NCI-H510A treated with DMSO at 0.1 percent for 48 hours (cell line): ENCODE data around the gene GALNT18.

ENCODE experiments used
- DNase-seq: peaks from one replicate; lab custom pipeline; 2025; lab: John Stamatoyannopoulos, UW

The GALNT18 gene

DNA sequence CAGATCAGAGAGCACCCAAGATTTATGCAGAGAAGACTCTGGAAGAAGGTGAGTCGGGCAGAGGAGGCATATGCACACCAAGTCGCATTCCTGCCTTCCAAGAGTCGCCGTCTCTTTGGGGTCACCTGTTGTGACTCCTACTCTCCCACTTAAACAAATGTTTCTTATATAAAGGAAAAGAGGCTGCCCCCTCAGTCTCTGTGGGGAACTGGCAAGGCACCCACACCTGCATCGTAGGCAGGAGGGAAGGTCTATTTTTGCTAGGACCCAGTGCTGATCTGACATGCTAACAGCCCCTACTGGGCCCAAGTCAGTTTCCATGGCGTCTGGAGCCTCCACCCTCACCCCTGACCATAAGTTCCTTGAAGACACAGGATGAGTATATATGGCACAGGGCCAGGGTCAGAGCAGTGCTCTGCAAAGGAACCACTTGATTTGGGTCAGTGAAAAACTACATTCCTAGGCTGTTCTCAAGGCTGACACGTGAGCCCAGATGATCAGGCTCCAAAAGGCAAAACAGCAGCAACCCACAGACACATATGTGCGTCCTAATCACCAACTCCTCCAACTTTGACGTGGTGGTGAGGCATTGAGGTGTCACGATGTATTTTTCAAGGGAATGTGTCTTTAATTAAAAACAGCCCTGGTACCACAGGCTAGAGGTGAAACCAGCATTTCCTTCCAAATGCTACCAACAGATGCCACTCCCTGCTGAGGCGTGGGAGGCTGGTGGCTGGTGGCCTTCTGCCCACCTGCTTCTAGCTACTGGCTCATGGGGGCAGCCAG, 213.2 kb downstream of the GALNT18 start:
- no peak for DNase-seq

DNA sequence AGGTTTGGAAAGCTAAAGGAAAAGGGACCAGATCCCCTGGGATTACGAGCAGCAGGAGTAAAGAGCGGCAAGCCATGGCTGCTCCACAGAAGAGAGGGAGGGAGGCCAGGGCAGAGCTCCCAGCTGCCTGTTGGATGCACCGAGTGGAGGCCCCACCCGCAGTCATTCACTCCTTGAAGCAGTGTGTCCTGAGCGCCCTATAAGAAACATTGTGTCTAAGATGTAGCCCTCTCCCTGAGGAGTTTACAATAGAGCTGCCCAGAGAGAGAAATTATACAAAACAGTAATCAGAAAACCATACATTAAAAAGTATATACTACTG, 214.1 kb downstream of the GALNT18 start:
- DNase-seq: no peak

DNA sequence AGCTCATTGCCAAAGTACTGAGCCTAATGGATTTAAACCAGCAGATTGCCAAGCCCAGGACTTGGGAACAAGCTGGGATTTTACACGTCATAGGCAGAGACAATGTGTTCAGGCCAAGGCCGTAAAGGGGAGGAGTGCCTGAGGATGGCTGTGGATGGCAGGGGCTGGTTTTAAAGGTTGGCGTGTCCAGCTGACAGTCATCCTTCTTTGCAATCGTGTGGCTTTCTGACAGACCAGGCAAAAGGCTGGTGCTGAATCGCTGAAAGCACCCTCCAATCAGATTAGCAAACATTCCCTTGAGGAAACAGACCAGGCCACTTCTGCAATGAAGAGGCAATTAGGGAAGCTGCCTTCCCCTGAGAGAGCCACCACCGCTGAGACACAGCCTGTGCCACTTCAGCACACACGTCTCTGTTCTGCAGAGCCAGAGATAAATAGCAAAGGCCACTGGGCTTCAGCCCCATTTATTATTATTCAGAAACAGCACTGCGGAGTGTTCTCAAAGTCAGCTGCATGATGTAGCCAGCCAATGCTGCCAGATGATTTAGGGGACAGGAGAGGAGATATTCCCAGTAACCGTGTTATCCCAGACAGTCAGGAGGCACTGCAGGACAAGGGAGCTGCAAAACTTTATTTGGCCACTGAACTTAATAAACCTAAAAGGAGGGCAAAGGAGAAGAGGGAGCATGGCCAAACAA, 214.6 kb downstream of the GALNT18 start:
- peak; percentile 83 for DNase-seq

DNA sequence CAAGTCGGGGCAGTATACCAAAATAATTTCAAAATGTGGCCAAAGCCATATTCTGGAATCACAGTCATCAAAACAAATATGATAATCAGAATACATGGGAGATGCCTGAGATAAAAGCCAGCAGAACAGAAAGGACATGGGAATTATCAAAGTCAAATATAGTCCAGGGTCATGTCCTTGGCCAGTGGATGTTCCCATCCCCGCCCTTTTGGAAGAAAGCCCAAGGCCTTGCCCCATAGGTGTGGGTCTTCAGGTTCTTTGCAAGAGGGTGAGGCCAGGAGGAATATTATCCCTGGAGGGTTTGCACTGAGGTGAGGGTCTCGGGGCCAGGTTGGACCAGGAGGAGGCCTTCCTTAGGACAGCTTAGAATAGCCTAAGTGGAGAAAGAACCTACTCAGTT, 215.2 kb downstream of the GALNT18 start:
- DNase-seq: no peak

DNA sequence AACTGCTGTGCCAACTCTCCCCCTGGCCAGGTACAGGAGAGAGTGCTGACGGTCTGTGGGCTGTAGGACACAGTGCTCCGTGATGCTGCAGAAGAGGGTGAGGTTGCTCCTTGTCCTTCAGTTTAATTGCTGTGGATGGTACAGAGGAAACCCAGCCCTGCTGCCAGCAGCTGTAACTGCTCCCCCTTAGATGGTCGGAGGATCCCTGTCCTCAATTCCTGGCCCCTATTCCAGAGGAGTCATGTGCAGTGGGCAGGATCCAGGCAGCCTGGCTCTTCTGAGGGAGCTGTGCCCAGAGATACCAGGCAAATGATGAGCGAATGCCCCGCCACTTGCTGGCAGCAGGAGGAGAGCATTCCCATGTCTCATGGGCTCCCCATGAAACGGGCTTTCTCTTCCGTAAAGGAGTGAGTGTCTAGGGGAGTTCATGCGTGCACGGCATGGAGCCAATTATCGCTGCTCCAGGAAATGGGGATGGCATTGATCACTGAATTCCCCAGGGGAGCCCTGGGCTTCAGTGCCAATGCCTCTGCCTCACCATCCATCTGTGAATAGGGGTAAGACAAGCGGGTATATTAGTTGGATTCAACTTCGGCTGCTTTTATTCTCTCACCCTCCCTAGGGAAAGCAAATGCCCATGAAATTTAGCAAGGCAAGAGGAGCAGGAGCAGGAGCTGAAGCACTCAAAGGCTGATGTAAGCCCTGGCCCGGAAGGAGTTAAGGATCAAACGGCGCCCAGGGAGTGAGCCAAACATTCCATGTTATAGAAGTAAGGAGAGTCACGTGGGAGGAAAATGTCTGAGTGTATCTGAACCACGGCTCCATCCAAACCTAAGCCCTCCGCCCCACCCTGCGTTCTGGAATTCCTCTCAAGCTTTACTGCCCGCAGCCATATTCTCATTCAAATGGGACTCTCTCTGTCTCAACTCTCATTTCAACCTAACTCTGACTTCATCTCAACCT, 217.8 kb downstream of the GALNT18 start:
- no peak for DNase-seq

DNA sequence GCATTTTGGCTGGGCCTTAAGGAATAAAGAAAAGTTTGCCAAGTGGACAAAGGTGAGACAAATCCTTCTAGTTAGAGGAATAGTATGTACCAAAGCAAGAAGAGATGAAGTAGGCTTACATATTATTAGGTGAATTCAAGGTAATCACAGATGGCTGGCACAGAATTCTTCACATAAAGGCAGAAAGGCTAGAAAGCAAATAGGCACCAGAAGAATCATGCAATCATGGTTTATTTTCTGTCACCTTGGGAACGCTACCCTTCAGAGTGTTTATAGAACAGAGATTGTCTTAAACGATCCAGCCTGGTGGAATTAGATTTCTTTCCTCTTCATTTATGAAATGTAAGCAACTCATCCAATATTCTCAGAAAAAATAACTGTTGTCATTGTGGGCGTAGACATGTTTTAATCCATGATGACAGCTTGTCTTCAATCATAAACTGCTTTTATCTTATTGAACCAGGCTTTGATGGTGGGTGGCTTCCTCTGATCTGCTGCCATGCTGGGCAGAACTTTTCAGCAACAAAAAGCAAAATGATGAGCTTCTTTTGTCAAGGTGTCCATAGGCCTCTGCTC, 219.8 kb downstream of the GALNT18 start:
- DNase-seq: no peak

DNA sequence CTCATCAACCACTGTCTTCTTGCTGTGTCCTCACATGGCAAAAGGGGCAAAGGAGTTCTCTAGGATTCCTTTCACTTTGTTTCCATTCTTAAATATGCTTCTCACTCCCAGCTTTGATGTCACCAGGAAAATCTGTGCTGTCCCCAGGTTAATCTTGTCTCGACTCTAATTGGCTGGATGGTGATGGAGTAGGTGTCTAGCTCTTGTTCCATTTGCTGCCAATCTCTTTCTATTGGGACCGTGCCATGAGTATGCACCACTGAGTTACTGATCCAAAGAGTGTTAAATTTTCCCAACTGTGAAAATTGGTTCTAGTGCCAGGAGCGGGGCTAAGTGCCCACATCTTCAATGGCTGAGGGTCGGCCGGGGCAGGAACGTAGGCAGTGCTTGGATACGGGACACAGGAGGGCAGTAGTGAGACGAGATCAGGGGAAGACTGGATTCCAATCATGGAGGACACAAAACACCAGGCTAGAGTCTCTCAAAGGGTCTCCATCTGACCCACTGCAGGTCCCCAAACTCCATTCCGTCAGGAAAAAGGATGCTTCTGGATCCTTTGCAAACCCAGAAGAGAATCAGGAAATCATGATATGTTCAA, 221.1 kb downstream of the GALNT18 start:
- DNase-seq: no peak

DNA sequence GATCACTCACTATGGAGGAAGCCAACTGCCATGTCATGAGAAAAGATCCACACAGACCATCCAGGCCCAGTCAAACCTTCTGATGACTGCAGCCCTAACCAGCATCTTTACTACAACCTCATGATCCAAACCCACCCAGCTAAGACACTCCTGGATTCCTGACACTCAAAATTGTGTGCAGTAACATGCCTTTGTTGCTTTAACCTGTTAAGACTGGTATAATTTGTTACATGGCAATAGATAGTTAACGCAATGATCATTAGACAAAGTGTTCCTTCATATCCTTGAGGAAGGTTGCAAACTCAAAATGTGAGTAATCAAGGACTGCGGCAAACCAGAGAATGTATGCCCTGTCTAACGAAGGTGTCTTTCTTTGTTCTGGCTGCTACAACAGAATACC, 221.7 kb downstream of the GALNT18 start:
- no peak for DNase-seq

DNA sequence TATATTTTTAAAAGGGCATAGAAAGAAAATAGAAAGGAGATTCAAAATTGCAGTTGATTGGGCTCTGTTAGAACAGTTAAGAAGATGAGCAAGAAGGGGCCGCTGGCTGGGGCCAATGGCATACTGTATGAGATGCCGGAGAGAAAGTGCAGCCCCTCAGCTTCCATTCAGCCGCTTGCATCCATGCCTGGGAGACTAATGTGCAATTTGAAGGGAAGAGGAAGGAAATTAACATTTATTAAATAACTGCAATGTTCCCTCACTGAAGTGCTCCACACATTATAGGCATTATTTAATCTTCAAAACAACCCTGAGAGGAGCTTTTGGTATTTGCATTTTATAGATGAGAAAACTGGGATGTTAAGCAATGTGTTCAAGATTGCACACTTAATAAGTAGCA, 224.0 kb downstream of the GALNT18 start:
- no peak for DNase-seq

DNA sequence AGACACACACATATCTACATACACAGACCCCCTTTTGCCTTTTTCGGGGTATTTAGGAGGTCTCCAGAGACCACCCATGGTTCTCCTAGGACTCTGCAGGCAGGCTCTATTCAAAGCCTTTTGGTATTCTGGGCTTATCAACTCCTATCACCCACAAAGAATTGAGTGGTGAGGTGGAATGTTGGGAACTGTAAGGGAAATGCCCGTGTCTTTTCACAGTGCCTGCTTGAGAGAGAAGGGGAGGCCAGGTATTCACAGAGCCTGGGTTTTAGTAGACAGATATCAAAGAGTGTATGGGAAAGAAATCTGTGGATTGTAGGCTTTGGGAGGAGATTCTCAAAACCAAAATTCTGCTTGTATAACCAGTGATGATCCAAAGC, 224.8 kb downstream of the GALNT18 start:
- DNase-seq: no peak

DNA sequence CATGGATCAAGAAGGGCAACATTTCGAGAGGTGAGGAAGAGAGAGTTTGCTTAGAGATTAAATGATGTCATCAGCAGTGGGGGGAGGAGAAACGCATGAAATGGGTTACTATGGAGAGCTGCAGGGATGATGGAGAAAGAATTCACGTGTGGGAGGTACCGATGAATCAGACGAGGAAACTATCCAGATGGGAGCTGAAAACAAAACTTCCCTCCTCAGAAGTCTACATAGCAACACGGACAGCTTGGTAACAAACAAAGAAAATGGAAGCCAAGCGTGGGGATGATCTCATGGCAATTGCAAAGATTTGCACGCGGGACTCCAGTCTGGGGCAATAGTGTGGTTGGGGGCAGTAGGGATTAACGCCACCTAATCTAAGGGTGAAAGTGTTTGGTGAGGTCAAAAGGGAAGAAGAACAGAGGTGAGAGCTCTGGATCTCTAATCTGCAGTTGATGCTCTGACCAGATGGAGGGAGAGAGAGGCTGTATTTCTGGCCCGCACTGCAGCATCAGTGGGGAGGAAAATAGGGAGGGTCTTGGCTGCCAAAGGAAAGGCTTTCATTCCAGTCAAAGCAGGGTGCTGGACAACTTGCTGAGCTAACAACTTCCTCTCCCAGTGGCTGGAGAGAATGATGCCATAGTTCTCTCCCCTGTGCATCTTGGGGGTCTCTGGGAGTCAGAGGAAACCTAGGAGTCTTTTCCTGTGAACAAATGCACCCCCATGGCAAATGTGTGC, 225.3 kb downstream of the GALNT18 start:
- no peak for DNase-seq

DNA sequence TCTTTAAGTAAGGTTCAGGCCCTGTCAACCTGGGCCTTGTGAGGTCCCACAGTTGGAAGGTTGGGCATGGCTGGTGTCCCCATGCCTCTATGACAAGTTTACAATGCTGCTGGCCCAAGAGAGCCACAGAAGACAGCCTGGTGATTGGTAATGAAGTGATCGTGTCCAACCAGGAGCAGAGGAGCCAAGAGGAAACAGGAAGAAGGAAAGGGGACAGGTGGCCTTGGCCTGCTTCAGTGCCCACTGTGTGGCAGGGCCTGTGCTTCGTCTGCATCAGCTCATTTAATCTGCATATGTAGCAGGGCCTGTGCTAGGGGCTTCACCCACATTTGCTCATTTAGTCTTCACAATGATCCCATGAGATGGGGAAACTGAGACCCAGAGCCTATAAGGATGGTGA, 226.7 kb downstream of the GALNT18 start:
- no peak for DNase-seq

DNA sequence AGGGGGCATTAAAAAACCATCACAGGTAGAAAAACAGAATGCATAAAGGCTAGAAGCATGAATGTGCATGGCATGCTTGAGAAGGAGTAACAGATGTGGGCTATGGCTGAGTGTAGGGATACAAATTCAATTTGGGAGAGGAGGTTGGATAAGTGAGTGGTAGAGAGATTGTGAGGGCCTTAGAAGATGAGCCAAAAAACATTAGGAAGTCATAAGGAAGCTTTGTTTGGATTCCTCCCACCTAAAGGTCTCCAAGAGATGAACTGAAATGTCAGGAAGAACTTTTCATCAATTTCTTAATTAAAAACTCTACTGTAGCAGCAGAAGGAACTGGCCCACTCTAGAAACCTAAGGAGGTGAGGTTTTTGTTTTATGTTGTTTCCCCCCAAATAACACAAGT, 227.6 kb downstream of the GALNT18 start:
- DNase-seq: no peak

DNA sequence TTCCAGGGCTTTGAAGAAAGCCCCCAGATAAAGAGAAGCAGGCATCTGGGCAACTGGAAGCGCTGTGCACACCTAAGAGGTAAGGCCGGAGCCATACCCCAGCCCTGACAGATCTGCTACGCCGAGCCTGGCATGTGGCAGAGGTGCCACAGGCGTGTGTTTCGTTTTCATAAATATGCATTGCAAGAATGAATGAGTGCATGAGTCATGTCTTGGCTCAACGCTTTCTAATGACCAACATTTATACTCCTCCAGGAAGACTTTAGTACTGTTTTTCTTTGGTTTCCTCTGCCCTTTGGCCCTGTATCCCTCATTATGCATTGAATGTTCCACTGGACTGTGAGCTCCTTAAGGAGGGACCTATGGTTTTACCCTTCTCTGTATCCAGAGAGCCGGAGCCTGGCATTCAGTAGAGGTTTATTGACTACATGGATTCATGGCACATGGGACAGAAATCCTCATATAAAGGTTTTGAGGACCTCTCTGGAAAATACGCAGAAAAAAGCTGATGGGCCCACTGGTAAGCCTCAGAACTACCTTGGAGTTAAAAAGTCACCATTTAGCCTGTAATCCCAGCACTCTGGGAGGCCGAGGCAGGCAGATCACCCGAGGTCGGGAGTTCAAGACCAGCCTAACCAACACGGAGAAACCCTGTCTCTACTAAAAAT, 229.9 kb downstream of the GALNT18 start:
- no peak for DNase-seq

DNA sequence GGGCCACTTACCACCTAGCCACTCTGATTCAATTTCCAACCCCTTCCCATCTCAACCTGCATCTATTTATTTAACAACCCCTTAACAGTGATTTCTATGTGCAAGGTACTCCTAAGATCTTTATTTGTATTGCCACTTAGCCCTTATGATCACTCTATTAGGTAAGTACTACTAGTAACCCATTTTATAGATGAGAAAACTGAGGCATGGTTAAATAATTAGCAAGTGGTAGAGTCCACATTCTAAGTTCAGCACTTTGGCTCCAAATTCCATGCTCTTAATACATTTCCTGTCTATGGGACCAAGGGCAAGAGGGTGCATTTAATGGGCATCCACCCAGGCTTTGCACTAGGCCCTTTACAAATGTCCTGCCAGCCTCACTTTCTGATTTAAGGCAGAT, 230.6 kb downstream of the GALNT18 start:
- DNase-seq: no peak

DNA sequence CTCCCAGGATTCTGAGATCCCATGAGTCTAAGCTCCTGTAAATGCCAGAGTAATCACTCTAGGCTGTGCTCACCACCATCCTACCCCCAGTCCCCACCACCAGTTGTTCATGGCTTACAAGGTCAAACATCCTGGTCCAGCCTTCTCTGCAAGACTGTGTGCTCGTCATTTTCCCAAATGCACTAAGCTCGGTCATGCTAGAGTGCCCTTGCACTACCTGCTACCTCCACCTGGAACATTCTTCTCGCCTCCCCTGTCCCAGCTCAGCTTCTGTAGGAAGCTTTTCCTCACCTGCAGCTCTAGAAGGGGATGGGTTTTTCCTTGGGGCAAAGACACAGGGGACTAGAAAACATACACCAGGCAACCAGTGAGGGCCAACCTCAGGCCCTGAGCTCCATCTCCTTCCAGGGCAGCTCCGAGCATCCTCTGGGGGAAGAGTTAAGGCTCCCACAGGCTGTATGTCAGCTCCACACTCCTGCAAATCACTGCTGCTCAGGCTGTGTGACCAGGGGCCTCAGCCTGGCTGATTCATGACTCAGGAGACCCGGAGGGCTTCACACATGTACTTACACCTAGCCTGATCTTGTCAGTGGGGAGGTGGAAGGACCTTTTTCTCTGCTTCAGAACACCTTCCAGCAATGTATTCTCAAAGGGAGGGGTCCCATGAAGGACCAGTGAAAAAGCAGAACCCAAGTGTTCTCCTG, 231.6 kb downstream of the GALNT18 start:
- no peak for DNase-seq

DNA sequence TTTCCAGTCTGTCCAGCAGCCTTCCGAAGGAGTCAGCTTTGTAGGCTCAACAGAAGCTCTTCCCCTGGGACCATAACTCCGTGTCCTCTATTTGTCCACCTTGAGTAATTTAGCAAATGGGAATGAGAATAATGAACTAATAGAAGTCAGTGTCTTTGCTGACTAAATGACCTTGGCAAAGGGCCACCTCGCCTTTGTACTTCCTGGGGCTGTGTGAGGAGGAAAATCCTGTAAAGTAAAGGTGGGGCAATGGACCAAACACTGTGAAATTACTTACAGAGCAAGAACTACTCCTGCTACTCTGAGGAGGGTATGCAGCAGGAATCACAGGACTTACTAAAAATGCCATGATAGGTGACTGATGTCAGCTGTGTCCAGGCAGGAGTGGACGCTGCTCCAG, 232.6 kb downstream of the GALNT18 start:
- DNase-seq: no peak

DNA sequence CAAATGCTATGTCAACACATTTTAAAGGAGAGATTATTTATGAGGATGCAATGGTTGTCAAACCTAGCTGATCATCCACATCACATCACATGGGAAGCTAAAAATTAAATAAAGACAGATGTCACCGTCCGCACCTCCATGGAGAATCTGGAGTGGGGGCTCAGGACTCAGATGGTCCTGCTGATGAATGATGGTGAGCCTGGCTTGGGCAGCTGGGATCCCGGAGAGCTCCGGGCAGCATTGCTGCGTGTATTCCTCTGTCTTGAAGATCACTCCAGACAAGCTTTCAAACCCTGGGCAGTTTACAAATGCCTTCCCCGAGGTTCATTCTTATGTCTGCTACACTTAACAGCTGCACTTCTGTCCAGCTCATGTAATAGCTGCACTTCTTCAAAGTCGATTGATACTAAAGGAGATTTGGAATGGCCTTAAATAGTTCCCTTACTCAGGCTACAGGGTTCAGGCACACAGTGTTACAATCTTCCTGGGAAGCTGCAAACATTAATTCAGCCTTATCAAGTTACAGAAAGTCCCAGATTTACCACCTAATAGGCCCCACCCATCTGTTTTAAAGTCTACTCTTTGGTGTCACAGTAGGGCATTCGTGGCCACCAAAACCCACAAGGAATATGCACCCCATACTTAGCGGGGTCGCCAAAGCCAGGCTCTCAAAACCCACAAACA, 234.0 kb downstream of the GALNT18 start:
- no peak for DNase-seq

DNA sequence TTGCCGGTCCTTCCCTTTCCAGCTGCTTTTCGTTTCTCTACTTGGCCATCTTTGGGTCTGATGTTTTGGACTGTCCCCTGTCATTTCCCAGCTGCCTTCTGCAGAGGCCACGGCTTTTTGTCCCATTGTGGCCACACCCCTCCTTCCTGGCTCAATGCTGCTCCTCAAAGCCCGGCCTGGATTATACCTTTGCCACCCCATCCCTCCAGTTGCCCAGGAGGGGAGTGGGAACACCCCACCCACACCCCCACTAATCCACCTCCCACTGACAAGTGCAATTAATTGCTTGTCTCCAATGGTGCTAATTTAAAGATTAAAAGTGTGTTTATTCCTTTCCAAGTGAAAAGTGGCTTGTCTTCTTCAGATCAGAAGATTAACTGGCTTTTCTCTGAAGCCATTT, 234.6 kb downstream of the GALNT18 start:
- no peak for DNase-seq

DNA sequence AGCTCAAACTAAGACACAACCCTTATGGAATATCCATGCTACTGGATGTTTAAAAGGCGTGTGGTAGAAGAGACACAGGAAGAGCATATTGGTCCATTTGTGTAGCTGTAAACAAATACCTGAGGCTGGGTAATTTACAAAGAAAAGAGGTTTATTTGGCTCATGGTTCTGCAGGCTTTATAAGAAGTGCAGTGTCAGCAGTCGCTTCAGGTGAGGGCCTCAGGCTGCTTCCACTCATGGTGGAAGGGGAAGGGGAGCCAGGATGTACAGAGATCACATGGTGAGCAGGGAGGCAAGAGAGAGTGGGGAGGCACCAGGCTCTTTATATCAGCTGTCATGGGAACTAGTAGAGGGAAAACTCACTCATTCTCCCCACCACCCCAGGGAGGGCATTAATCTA, 237.0 kb downstream of the GALNT18 start:
- no peak for DNase-seq
